Measurements from ENCODE around the gene IL1R2. TPM values are rescaled to one million over a fixed set of nuclear protein-coding genes. Genes with fewer than 3 reads are reported as not detected.

The IL1R2 gene
- total RNA-seq, 2 experiments from 2014 or later, result not detected

- POLR2A ChIA-PET, result no interaction called here
These were observed 81.5 kb downstream of the IL1R2 start for GRCh38 chr2:102073168-102073724.

GRCh38 chr2:102074152-102074783, 82.5 kb downstream of the IL1R2 start:
- no peaks in the 10 kb centered on the region for H4K20me1 ChIP-seq (ENCODE audit: insufficient read depth, low read length)
- H3K9me2 ChIP-seq (ENCODE audit: insufficient read depth, low read length), result no peaks in the 10 kb centered on the region
- no peak overlapping the region for H2AFZ ChIP-seq (ENCODE audit: low read length)
- H3K27ac ChIP-seq (ENCODE audit: low read depth, low read length, poor library complexity, severe bottlenecking), result no peak overlapping the region
- H3K4me1 ChIP-seq (ENCODE audit: insufficient read depth, low read length, poor library complexity, severe bottlenecking), result no peaks in the 10 kb centered on the region
- no peaks in the 10 kb centered on the region for H3K9me3 ChIP-seq (ENCODE audit: low read length)
- H3K4me2 ChIP-seq (ENCODE audit: low read length), result no peak overlapping the region
- BruUV-seq (replicated peaks), result no TSS peak
- DNase-seq (ENCODE audit: low spot score), result no peak
- ChIA-PET POLR2A (interaction anchor here (0.6 kb wide), 1 partner anchor 166 kb away, joined by 3 read pairs; no protein-coding TSS in a partner anchor), CTCF (ENCODE audit: unreplicated experiment) (no interaction called here)
- H3K36me3 ChIP-seq (ENCODE audit: insufficient read depth, low read length), result no peaks in the 10 kb centered on the region
- TF ChIP-seq, protein P1, sequence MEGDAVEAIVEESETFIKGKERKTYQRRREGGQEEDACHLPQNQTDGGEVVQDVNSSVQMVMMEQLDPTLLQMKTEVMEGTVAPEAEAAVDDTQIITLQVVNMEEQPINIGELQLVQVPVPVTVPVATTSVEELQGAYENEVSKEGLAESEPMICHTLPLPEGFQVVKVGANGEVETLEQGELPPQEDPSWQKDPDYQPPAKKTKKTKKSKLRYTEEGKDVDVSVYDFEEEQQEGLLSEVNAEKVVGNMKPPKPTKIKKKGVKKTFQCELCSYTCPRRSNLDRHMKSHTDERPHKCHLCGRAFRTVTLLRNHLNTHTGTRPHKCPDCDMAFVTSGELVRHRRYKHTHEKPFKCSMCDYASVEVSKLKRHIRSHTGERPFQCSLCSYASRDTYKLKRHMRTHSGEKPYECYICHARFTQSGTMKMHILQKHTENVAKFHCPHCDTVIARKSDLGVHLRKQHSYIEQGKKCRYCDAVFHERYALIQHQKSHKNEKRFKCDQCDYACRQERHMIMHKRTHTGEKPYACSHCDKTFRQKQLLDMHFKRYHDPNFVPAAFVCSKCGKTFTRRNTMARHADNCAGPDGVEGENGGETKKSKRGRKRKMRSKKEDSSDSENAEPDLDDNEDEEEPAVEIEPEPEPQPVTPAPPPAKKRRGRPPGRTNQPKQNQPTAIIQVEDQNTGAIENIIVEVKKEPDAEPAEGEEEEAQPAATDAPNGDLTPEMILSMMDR (conservative IDR thresholded peaks at IDR 0.05; ENCODE audit: low read length), result no peak
- no peak for TF ChIP-seq EZH2phosphoT487 (IDR thresholded peaks at IDR 0.05; ENCODE audit: borderline replicate concordance, low read depth, low read length)
- intact Hi-C loops (cut with micrococcal nuclease; ENCODE audit: unreplicated experiment), result no loop called here
- H3K4me3 ChIP-seq (ENCODE audit: low read depth, low read length, poor library complexity, severe bottlenecking), result no peak overlapping the region
- no peaks in the 10 kb centered on the region for H3K79me2 ChIP-seq (ENCODE audit: insufficient read depth, low read depth, low read length)

More at GRCh38 chr2:102073168-102073724, 81.5 kb downstream of the IL1R2 start:
- TF ChIP-seq EZH2phosphoT487 (IDR thresholded peaks at IDR 0.05; ENCODE audit: borderline replicate concordance, low read depth, low read length), result no peak
- TF ChIP-seq, protein P1 (conservative IDR thresholded peaks at IDR 0.05; ENCODE audit: low read length), result no peak
- H4K20me1 ChIP-seq (ENCODE audit: insufficient read depth, low read length), result no peaks in the 10 kb centered on the region
- no peak overlapping the region for H3K4me2 ChIP-seq (ENCODE audit: low read length)
- BruUV-seq (replicated peaks), result no TSS peak
- no peaks in the 10 kb centered on the region for H3K79me2 ChIP-seq (ENCODE audit: insufficient read depth, low read depth, low read length)
- no peaks in the 10 kb centered on the region for H3K36me3 ChIP-seq (ENCODE audit: insufficient read depth, low read length)
- H3K9me2 ChIP-seq (ENCODE audit: insufficient read depth, low read length), result no peaks in the 10 kb centered on the region
- CTCF ChIA-PET (ENCODE audit: unreplicated experiment), result no interaction called here
- intact Hi-C loops (cut with micrococcal nuclease; ENCODE audit: unreplicated experiment), result no loop called here
- H3K9me3 ChIP-seq (ENCODE audit: low read length), result no peaks in the 10 kb centered on the region
- no peak overlapping the region for H2AFZ ChIP-seq (ENCODE audit: low read length)
- no peak for DNase-seq (ENCODE audit: low spot score)
- H3K4me3 ChIP-seq (ENCODE audit: low read depth, low read length, poor library complexity, severe bottlenecking), result no peak overlapping the region
- no peak overlapping the region for H3K27ac ChIP-seq (ENCODE audit: low read depth, low read length, poor library complexity, severe bottlenecking)
- no peaks in the 10 kb centered on the region for H3K4me1 ChIP-seq (ENCODE audit: insufficient read depth, low read length, poor library complexity, severe bottlenecking)

GRCh38 chr2:102075479-102075878, 83.7 kb downstream of the IL1R2 start:
- H3K4me3 ChIP-seq (ENCODE audit: low read depth, low read length, poor library complexity, severe bottlenecking), result no peak overlapping the region
- H3K4me2 ChIP-seq (ENCODE audit: low read length), result no peak overlapping the region
- intact Hi-C loops (cut with micrococcal nuclease; ENCODE audit: unreplicated experiment), result no loop called here
- no peaks in the 10 kb centered on the region for H3K79me2 ChIP-seq (ENCODE audit: insufficient read depth, low read depth, low read length)
- H3K36me3 ChIP-seq (ENCODE audit: insufficient read depth, low read length), result no peaks in the 10 kb centered on the region
- no peak overlapping the region for H3K27ac ChIP-seq (ENCODE audit: low read depth, low read length, poor library complexity, severe bottlenecking)
- DNase-seq (ENCODE audit: low spot score), result no peak
- ChIA-PET POLR2A (no interaction called here), CTCF (ENCODE audit: unreplicated experiment) (no interaction called here)
- no peaks in the 10 kb centered on the region for H3K4me1 ChIP-seq (ENCODE audit: insufficient read depth, low read length, poor library complexity, severe bottlenecking)
- H3K9me2 ChIP-seq (ENCODE audit: insufficient read depth, low read length), result no peaks in the 10 kb centered on the region
- no peaks in the 10 kb centered on the region for H3K9me3 ChIP-seq (ENCODE audit: low read length)
- no peak overlapping the region for H2AFZ ChIP-seq (ENCODE audit: low read length)
- no peaks in the 10 kb centered on the region for H4K20me1 ChIP-seq (ENCODE audit: insufficient read depth, low read length)
- no TSS peak for BruUV-seq (replicated peaks)
- TF ChIP-seq, protein P1 (conservative IDR thresholded peaks at IDR 0.05; ENCODE audit: low read length), result no peak
- TF ChIP-seq EZH2phosphoT487 (IDR thresholded peaks at IDR 0.05; ENCODE audit: borderline replicate concordance, low read depth, low read length), result no peak

Data from OCI-LY7 (cell line).